GM19240 (cell line): Measurements from ENCODE around the gene FBXW4.
A peak's percentile ranks its signal among the peaks of the same experiment; 100 is the strongest.

Experiments
- DNase-seq: peaks from one replicate; pipeline ENCODE4 v3.0.0; 2011; ENCODE audit warnings: low spot score; ENCODE audit not compliant: insufficient read length

Gene FBXW4, protein sequence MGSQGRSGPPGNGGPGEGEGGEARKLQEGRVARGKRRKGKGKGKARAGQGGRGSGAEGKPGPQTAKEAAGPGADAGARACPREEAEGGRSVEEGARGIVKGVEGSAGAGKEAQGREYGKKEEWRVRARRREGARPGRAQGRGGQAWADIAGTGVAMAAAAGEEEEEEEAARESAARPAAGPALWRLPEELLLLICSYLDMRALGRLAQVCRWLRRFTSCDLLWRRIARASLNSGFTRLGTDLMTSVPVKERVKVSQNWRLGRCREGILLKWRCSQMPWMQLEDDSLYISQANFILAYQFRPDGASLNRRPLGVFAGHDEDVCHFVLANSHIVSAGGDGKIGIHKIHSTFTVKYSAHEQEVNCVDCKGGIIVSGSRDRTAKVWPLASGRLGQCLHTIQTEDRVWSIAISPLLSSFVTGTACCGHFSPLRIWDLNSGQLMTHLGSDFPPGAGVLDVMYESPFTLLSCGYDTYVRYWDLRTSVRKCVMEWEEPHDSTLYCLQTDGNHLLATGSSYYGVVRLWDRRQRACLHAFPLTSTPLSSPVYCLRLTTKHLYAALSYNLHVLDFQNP

DNA sequence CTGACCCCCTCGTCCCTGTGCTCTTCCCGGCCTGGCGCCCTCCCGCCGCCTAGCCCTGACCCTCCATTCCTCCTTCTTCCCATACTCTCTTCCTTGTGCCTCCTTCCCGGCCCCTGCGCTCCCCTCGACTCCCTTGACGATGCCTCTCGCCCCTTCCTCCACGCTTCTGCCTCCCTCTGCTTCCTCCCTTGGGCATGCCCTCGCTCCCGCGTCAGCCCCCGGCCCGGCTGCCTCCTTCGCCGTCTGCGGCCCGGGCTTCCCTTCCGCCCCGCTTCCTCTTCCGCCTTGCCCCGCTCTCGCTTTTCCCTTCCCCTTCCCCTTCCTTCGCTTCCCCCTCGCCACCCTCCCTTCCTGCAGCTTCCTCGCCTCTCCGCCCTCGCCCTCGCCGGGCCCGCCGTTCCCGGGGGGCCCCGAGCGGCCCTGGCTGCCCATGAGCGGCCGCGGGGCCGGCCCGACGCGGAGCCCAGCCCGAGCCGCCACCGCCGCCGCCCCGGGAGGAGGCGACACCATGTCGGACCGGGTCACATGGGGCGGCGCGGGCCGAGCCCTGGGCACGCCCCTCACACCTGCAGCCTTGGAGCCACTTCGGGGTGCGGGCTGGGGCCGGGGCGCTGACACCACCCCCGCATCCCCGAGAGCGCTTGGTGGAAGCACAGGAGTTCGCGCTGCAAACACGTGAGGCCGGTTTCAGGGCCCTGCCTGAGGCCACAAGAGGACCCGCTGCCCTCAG is at the start of gene FBXW4:
Gene FBXW4 (minus strand): TSS at position 497 of the 730 bp plus-strand sequence. CDS start 65 bp downstream, at position 432.
- DNase-seq = peak; percentile 70

DNA sequence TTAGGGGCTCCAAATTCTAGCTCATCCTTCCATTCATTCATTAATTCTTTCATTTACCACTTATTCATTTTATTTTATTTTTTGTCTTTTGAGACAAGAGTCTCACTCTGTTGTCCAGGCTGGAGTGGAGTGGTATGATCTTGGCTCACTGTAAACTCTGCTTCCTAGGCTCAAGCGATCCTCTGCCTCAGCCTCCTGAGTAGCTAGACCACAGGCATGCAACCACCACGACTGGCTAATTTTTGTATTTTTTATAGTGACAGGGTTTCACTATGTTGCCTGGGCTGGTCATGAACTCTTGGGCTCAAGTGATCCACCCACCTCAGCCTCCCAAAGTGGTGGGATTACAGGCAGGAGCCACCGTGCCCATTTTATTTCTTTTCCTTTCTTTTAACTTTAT is 49.3 kb upstream of the FBXW4 start:
- no peak for DNase-seq

DNA sequence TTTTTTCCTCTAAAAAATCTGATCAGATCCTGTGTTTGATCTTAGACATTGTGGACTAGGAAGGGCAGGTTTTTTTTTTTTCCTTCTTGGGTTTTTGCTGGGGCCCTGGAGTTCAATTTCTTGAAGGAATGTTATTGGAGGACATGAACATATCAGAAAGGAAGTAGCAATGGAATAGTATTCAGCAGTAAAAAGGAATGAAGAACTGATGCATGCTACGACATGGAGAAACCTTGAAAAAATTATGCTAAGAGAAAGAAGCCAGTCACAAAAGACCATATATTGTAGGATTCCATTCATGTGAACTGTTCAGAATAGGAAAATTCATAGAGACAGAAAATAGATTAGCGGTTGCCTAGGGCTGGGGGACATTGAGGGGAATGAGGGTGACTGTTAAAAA is 47.0 kb upstream of the FBXW4 start:
- DNase-seq = no peak

DNA sequence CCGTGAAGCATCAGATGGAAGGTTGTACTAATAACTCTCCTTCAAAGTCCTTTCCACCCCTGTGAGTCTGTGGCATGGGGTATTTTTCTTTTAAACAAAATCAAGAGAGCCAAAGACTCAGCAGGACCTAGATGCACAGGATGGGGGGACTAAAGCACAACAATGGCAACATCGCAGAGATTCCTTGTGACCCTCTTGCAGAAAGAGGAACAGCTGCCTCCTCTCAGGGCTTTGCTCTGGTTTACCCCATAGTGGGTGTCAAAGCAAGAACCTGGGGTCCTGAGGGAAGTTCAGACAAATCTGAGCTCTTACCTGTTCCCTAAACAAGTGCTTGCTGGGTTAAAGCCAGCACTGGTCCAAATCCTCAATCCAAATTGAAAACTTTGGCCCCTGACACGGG is 41.7 kb upstream of the FBXW4 start:
- no peak for DNase-seq

- no peak for DNase-seq
These were observed 37.1 kb upstream of the FBXW4 start for GRCh38 chr10:101732096-101732495.

DNA sequence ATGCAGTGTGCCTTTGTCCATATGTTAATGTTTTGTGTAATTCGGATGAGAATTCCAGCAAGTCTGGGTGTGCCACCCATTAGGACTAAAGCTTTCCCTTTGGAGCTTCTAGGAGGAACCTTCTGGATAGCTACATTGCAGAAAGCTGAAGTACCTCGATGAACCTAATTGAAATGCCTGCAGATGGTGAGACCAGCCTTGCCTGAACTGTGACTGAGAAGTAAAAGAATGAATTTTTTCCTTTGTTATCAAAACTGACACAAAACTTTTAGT is 31.1 kb upstream of the FBXW4 start:
- DNase-seq = no peak

DNA sequence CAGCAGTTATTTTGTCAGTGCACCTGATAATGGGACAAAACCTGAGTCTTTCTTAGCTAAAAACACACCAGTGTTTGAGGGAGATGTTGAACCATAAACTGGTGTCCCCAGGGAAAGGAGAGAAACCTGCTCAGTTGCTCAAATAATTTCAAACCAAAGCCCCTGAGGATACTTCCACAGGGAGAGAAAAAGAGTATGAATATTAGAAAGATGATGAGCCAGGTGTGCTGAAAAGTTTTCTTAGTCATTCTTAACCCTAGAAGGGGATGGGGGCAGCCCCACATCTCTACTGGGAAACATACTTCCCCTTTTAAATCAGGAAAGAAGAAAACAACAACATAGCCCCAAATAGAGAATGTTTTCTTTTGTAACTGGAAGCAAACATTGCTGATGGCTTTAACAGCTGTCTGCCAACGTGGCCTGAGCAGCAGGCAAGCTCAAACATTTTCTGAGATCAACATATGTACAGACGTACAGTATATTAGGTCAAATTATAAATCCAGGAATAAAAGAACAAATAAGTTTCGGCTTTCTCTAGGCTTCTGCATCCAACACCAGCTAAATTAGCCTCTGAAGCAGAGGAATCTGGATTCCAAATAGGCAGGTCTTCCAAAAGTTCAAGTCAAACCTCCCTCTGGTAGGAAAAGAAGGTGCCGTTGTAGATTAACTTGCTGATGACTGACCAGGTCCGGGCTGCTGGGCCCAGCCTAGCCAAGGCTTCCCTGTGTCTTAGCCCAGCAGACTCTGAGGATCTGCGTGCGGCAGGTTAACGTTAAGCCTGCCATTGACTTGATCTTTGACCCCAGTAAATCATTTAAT is 30.5 kb upstream of the FBXW4 start:
- DNase-seq = no peak

DNA sequence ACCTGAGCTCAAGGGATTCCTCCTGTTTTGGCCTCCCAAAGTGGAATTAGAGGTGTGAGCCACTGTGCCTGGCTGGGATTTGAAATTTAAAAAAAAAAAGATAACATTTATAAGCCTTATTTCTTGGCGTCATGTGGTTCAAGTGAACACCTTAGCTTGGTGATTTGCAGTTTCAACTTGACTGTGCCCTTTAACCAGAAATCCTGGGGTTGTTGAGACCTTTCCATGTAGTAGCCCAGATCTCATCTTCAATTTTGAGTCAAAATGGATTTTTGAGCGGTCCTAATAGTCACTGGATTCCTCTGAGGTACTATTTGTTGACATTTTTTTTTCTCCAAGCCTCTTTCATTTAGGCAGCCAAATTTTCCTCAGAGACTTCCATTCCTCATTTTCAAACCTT is 29.5 kb upstream of the FBXW4 start:
- no peak for DNase-seq

DNA sequence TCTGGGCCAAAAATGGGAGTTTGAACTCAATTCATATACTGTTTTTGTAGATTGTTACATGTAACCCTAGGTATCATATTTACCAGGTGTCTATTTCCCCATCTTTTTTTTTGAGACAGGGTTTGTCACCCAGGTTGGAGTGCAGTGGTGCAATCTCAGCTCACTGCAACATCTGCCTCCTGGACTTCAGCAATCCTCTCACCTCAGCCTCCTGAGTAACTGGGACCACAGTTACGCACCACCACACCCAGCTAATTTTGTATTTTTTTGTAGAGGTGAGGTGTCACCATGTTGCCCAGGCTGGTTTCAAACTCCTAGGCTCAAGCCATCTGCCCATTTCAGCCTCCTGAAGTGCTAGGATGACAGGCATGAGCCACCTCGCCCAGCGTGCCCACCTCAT is 28.2 kb upstream of the FBXW4 start:
- DNase-seq = no peak

DNA sequence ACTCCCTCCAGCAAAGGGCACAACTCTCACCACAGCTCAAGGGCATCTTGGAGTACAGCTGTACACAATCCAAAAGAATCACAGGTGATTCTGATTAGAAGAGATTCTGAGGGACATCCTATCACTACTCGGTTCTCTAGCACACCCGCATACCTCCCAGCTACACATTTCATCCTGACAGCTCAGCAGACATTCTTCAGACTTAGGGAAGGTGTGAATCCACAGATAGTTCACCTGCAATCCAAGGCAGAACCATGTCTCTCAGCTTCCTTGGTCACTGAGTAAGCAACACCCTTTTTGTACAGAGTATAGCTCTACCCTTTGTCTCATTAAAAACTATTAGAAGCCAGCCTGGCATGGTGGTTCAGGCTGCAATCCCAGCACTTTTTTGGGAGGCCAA is 26.8 kb upstream of the FBXW4 start:
- DNase-seq = no peak

DNA sequence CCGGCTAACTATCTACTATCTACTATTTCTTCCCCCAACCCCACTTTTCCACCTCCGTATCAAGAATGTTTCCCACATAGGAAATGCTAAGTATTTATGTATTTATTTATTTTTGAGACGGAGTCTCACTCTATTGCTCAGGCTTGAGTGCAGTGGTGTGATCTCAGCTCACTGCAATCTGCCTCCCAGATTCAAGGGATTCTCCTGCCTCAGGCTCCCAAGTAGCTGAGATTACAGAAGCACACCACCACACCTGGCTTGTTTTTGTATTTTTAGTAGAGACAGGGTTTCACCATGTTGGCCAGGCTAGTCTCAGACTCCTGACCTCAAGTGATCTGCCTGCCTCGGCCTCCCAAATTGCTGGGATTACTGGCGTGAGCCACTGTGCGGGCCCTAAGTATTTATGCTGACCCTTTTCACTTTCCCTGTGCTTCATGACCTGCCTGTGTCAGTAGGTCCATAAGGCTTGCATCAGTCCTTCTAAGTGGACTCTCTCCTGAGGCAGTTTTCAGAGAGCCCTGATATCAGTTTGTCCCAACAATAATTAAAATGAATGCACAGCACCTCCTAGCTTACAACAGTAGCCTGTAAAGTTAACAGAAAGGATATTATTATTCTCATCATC is 25.7 kb upstream of the FBXW4 start:
- DNase-seq = no peak

GRCh38 chr10:101718690-101719275 is 23.8 kb upstream of the FBXW4 start:
- DNase-seq = no peak

DNA sequence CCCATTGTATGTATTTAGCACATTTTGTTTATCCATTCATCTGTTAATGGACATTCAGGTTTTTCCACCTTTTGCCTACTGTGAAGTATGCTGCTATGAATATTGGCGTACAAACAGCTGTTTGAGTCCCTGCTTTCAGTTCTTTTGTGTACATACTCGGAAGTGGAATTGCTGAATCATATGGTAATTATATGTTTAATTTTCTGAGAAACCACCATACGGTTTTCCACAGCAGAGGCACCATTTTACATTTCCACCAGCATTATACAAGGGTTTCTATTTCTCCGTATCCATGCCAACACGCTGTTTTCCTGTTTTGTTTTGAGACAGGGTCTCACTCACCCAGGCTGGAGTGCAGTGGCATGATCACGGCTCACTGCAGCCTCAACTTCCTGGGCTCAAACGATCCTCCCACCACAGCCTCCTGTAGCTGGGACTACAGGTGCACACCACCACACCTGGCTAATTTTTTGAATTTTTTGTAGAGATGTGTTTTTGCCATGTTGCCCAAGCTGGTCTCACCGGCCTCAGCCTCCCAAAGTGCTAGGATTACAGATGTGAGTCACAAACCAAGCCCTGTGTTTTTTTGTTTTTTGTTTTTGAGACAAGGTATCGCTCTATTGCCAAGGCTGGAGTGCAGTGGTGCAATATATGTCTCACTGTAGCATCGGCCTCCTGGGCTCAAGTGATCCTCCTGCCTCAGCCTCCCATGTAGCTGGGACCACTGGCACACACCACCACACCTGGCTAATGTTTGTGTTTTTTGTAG is 22.1 kb upstream of the FBXW4 start:
- no peak for DNase-seq

DNA sequence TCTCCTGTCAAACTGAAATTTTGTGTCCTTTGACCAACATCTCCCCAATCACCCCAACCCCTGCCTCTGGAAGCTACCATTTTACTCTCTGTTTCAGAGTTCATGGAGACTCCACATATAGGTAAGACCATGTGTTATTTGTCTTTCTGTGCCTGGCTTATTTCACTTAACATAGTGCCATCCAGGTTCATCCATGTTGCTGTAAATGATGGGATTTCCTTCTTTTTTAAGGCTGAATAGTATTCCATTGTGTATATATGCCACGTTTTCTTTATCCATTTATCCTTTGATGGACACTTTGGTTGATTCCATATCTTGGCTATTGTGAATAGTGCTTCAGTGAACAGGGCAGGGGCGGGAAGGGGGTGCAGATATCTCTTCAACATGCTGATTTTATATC is 18.0 kb upstream of the FBXW4 start:
- DNase-seq = no peak

GRCh38 chr10:101710793-101711192 is 15.8 kb upstream of the FBXW4 start:
- DNase-seq = no peak

GRCh38 chr10:101710059-101710695 is 15.2 kb upstream of the FBXW4 start:
- DNase-seq = no peak

DNA sequence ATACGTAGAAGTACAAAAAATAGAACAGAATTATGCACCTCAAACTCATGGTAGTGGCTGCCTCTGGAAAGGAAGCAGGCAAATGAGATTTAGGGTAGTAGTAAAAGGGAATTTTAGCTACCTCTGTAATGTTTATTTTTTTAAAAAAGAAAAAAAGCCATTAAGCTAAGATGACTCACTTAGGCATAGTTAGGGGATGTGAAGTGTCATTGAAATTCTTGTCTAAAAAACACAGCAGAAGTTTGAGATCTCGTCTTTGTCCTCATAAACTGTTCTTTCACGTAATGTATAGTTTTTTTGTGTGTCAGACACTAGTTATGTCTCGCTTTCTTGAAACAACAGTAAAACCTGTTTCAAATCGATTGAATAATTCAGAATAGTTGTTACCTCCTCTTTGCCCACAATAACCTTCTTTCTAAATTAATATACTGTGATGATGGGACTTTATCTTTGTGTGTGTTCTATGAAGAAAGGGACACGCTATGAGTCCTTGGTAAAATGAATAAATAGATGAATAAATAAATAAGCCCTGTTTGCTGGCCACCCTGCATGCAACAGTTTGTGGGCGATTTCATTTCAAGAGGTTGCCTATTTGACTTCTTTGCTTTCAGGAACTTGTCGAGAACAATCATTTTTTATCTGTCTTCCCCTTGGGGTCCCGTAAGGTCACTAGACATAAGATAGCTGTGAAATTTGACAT is 14.5 kb upstream of the FBXW4 start:
- no peak for DNase-seq

DNA sequence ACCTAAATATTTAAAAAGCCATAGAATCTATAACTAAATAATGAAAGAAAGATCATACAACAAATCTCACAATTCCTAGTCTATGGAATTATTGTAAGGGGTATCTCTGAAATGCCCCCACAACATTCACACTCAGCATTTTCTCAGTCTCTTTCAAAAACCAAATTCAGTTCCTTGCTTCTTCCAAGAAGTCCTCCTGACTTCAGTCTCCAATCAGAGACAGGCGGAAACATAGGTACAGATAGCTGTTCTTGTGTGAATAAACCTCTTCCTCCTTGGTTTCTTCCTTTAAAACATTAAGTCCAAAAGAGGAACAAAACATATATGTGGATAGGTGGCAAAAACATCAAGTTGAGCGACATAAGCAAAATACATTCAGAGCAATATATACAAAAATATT is 13.9 kb upstream of the FBXW4 start:
- DNase-seq = no peak

- no peak for DNase-seq
These were observed 13.1 kb upstream of the FBXW4 start for GRCh38 chr10:101708073-101708472.
